GM12864 (cell line): ENCODE results near the gene RUSC1.
"Not testable (repeated sequence)": the region's sequence is repeated elsewhere in the genome, so short reads cannot be mapped to it uniquely, and the experiment has no call there.

Experiments used
- DNase-seq: peaks from one replicate; pipeline ENCODE4 v3.0.0-alpha.2; 2011; ENCODE audit warnings: low read depth
- H3K4me3 ChIP-seq: 2 replicates; pipeline ENCODE4 v1.5.1; 2011; ENCODE audit warnings: mild to moderate bottlenecking, low read depth, low read length, control low read depth
- CTCF ChIP-seq: IDR thresholded peaks from 2 replicates; pipeline ENCODE4 v1.5.1; 2011; ENCODE audit warnings: low read depth, mild to moderate bottlenecking, moderate library complexity, low read length, control low read depth, inconsistent platforms; ENCODE audit errors: missing control alignments

Gene RUSC1

GRCh38 chr1:155287987-155288543 is 32.6 kb upstream of the RUSC1 start:
- DNase-seq = no peak
- no peak for TF ChIP-seq CTCF
- H3K4me3 ChIP-seq = no peak overlapping the region

- not testable (repeated sequence) for DNase-seq, H3K4me3 ChIP-seq
Measured at GRCh38 chr1:155291006-155291405, 29.7 kb upstream of the RUSC1 start.

- no peak overlapping the region for H3K4me3 ChIP-seq
- DNase-seq = no peak
- no peak for TF ChIP-seq CTCF
Measured at GRCh38 chr1:155293086-155293749, 27.5 kb upstream of the RUSC1 start.

GRCh38 chr1:155294520-155295182 is 26.0 kb upstream of the RUSC1 start:
- no peak for TF ChIP-seq CTCF
- no peak for DNase-seq
- H3K4me3 ChIP-seq = no peak overlapping the region

- H3K4me3 ChIP-seq = no peak overlapping the region
Measured at GRCh38 chr1:155295183-155295941, 25.3 kb upstream of the RUSC1 start.

GRCh38 chr1:155295942-155296267 is 24.8 kb upstream of the RUSC1 start:
- no peak for DNase-seq
- no peak for TF ChIP-seq CTCF
- no peak overlapping the region for H3K4me3 ChIP-seq

More at GRCh38 chr1:155295183-155295941, 25.3 kb upstream of the RUSC1 start:
- no peak for TF ChIP-seq CTCF
- DNase-seq = no peak

- DNase-seq = no peak
- no peak overlapping the region for H3K4me3 ChIP-seq
- TF ChIP-seq CTCF = no peak
Measured at GRCh38 chr1:155296661-155297060, 24.0 kb upstream of the RUSC1 start.
